PC-3 (cell line): ENCODE data around the gene ZNF764. TPM values are rescaled to one million over a fixed set of nuclear protein-coding genes. Genes with fewer than 3 reads are reported as not detected.

Experiments
- ATAC-seq: fragments of 200-7000 bp; cut with Tn5 transposase; 2 replicates; pipeline ENCODE4 v1.9.1; 2020; ENCODE audit warnings: mild to moderate bottlenecking, moderate library complexity
- BruUV-seq: library from RNA; stranded (reverse); fragments of 400-500 nt; replicated peaks from 2 replicates; lab custom pipeline; 2021; lab: Mats Ljungman, UMichigan
- CTCF ChIA-PET: fragments of 300-600 bp; sonication (Branson Sonifier 250); formaldehyde crosslinking; loops from one replicate; lab custom pipeline; 2022; ENCODE audit warnings: antibody characterized with exemption; lab: Charles Lee
- POLR2A ChIA-PET: fragments of 300-600 bp; sonication (Branson Sonifier 250); formaldehyde crosslinking; loops from one replicate; lab custom pipeline; 2022; ENCODE audit warnings: antibody characterized with exemption; ENCODE audit not compliant: unreplicated experiment; lab: Charles Lee
- DNase-seq: peaks from one replicate; pipeline ENCODE4 v3.0.0-alpha.2; 2015
- H2AFZ ChIP-seq: fragments of 300-600 bp; sonication (generic); 2 replicates; pipeline ENCODE4 v1.6.0; 2016; ENCODE audit warnings: antibody characterized with exemption, low read length
- H3F3A ChIP-seq: fragments of 300-600 bp; sonication (generic); one replicate; pipeline ENCODE4 v1.6.0; 2017; ENCODE audit warnings: antibody characterized with exemption, low read length, control low read depth, mild to moderate bottlenecking; ENCODE audit not compliant: unreplicated experiment
- H3K27ac ChIP-seq: fragments of 300-600 bp; sonication (generic); 2 replicates; pipeline ENCODE4 v1.5.1; 2016; ENCODE audit warnings: mild to moderate bottlenecking, low read length
- H3K27me3 ChIP-seq: fragments of 300-600 bp; sonication (generic); 2 replicates; pipeline ENCODE4 v1.6.1; 2016; ENCODE audit warnings: low read length, mixed read lengths
- H3K36me3 ChIP-seq: fragments of 300-600 bp; sonication (generic); 2 replicates; pipeline ENCODE4 v1.6.1; 2016; ENCODE audit warnings: low read depth, mixed run types, low read length, mixed read lengths
- H3K4me1 ChIP-seq: fragments of 300-600 bp; sonication (generic); 2 replicates; pipeline ENCODE4 v1.5.1; 2016; ENCODE audit warnings: low read length; ENCODE audit not compliant: insufficient read depth
- H3K4me2 ChIP-seq: fragments of 300-600 bp; sonication (generic); 2 replicates; pipeline ENCODE4 v1.6.0; 2016; ENCODE audit warnings: low read length
- H3K4me3 ChIP-seq: fragments of 300-600 bp; sonication (generic); 2 replicates; pipeline ENCODE4 v1.5.1; 2016; ENCODE audit warnings: mild to moderate bottlenecking, low read length, mixed read lengths
- H3K79me2 ChIP-seq: fragments of 300-600 bp; sonication (generic); 2 replicates; pipeline ENCODE4 v1.6.1; 2017; ENCODE audit warnings: low read length, mixed read lengths
- H3K9ac ChIP-seq: fragments of 300-600 bp; sonication (generic); 2 replicates; pipeline ENCODE4 v1.6.0; 2016; ENCODE audit warnings: mild to moderate bottlenecking, low read length
- H3K9me2 ChIP-seq: fragments of 300-600 bp; sonication (generic); replicated peaks from 2 replicates; pipeline ENCODE4 v1.6.1; 2016; ENCODE audit warnings: mixed run types, low read length, mixed read lengths
- H3K9me3 ChIP-seq: fragments of 300-600 bp; sonication (generic); 2 replicates; pipeline ENCODE4 v1.6.1; 2016; ENCODE audit warnings: low read length, mixed read lengths
- H4K20me1 ChIP-seq: fragments of 300-600 bp; sonication (generic); 2 replicates; pipeline ENCODE4 v1.6.1; 2016; ENCODE audit warnings: low read length, mixed read lengths
- CTCF ChIP-seq: fragments of 300-600 bp; sonication (generic); conservative IDR thresholded peaks from 2 replicates; pipeline ENCODE4 v1.5.1; 2017; ENCODE audit warnings: antibody characterized with exemption, low read depth, mild to moderate bottlenecking, low read length
- EZH2 ChIP-seq: fragments of 300-600 bp; sonication (generic); IDR thresholded peaks from one replicate; pipeline ENCODE4 v1.6.1; 2017; ENCODE audit warnings: antibody characterized with exemption, mild to moderate bottlenecking, low read length; ENCODE audit not compliant: unreplicated experiment
- EZH2phosphoT487 ChIP-seq: fragments of 300-600 bp; sonication (generic); IDR thresholded peaks from 2 replicates; pipeline ENCODE4 v1.6.1; 2018; ENCODE audit warnings: mild to moderate bottlenecking, antibody characterized with exemption, low read length, borderline replicate concordance
- intact Hi-C: fragments of 100-400 bp; cut with micrococcal nuclease; formaldehyde crosslinking; loops from 2 replicates; pipeline ENCODE4 v1.9.0; 2023
- total RNA-seq: library from RNA; depleted of rRNA; stranded (reverse); fragments of >200 nt; gene quantifications from 2 replicates; pipeline ENCODE4 v1.2.3, GENCODE V29; 2014

Gene ZNF764
- total RNA-seq, 1 experiment from 2014 or later: 8.1 TPM

- no peaks in the 10 kb centered on the region for H3K9me3 ChIP-seq
- no peaks in the 10 kb centered on the region for H3F3A ChIP-seq
- DNase-seq (no peak), ATAC-seq (no peak)
- POLR2A ChIA-PET: no interaction called here
- peaks cover 16% of the 10 kb centered on the region for H3K4me1 ChIP-seq
- H4K20me1 ChIP-seq: no peaks in the 10 kb centered on the region
- H3K9me2 ChIP-seq: no peaks in the 10 kb centered on the region
- peaks cover 28% of the 10 kb centered on the region for H3K79me2 ChIP-seq
- CTCF ChIA-PET: no interaction called here
- H3K27me3 ChIP-seq: no peaks in the 10 kb centered on the region
- no peak for TF ChIP-seq EZH2
- intact Hi-C loops: no loop called here
- BruUV-seq: no TSS peak
- H3K27ac ChIP-seq: no peak overlapping the region
- no peaks in the 10 kb centered on the region for H3K36me3 ChIP-seq
- H3K9ac ChIP-seq: no peak overlapping the region
- H3K4me3 ChIP-seq: no peak overlapping the region
- H3K4me2 ChIP-seq: no peak overlapping the region
- no peak overlapping the region for H2AFZ ChIP-seq
These were observed 27.8 kb downstream of the ZNF764 start for GRCh38 chr16:30530163-30531037.

GRCh38 chr16:30528799-30529457, 29.2 kb downstream of the ZNF764 start:
- TF ChIP-seq EZH2phosphoT487 (no peak), EZH2 (no peak), CTCF (no peak)
- DNase-seq (no peak), ATAC-seq (no peak)
- Histone ChIP-seq H3K9me3 (no peaks in the 10 kb centered on the region), H3K9ac (no peak overlapping the region), H3K4me3 (no peak overlapping the region), H3K9me2 (no peaks in the 10 kb centered on the region), H2AFZ (no peak overlapping the region), H3K36me3 (no peaks in the 10 kb centered on the region), H3F3A (no peaks in the 10 kb centered on the region), H3K4me1 (peaks cover 11% of the 10 kb centered on the region), H3K27me3 (no peaks in the 10 kb centered on the region), H4K20me1 (no peaks in the 10 kb centered on the region), H3K4me2 (no peak overlapping the region), H3K79me2 (peaks cover 19% of the 10 kb centered on the region), H3K27ac (no peak overlapping the region)
- intact Hi-C loops: loop anchor here (10.0 kb wide), 2 partner anchors 84 to 106 kb away; partner anchors contain the start of gene SEPHS2
- CTCF ChIA-PET: no interaction called here
- BruUV-seq: no TSS peak
- POLR2A ChIA-PET: no interaction called here

GRCh38 chr16:30527635-30528178, 30.5 kb downstream of the ZNF764 start:
- intact Hi-C loops: loop anchor here (10.0 kb wide), 2 partner anchors 83 to 107 kb away; partner anchors contain the start of gene SEPHS2
- POLR2A ChIA-PET: interaction anchor here (1.1 kb wide), 1 partner anchor 98 kb away, joined by 5 read pairs; the partner anchor contains the start of gene DCTPP1
- Histone ChIP-seq H3K27ac (peak overlapping the region; percentile 60), H3K9me2 (no peaks in the 10 kb centered on the region), H3K79me2 (peaks cover 8% of the 10 kb centered on the region), H2AFZ (peak overlapping the region; percentile 87), H3K9me3 (no peaks in the 10 kb centered on the region), H3K4me3 (peak overlapping the region; percentile 89; the same call in 1 of the 2 replicates), H3K9ac (peak overlapping the region; percentile 43), H4K20me1 (no peaks in the 10 kb centered on the region), H3K4me2 (peak overlapping the region; percentile 95), H3K4me1 (peaks cover 7% of the 10 kb centered on the region), H3K27me3 (no peaks in the 10 kb centered on the region), H3K36me3 (no peaks in the 10 kb centered on the region), H3F3A (no peaks in the 10 kb centered on the region)
- TSS peak; percentile 87 for BruUV-seq
- peak; percentile 28 for DNase-seq
- ATAC-seq: no peak; the same call in 1 of the 2 replicates
- no peak for TF ChIP-seq CTCF
- no peak for TF ChIP-seq EZH2phosphoT487
- no peak for TF ChIP-seq EZH2
- CTCF ChIA-PET: interaction anchor here (1.2 kb wide), 1 partner anchor 88 kb away, joined by 4 read pairs; no protein-coding TSS in a partner anchor
